ENCODE results near the gene TTC24. TPM values are rescaled to one million over a fixed set of nuclear protein-coding genes. Genes with fewer than 3 reads are reported as not detected.

The TTC24 gene
- total and polyA plus RNA-seq, 9 donors: 0.12 to 0.15 TPM; not detected in 7

DNA sequence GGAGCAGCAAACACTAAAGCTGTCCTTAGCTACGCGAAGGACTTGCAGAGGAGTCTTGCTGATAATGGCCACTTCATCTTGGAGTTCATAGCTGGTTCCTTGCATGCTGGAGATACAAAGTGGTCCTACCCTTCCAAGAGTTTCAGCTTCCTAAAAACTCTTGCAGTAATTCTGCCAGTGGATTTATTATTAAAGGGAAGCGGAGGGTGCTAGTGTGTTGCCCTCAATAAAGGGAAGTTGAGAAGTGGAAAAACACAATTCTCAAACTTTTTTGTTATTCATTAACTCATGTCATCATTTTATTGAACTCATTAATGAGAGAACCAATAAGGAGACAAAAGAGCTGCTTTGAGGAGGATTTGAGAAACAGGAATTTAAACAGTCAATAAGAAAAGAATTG lies 33.1 kb downstream of the TTC24 start:
- intact Hi-C loops (cut with DNase I): loop anchor here in 1 of 4 donors (10.0 kb wide), 1 partner anchor 258 kb away; no protein-coding TSS in a partner anchor
- no peak overlapping the region for H3K4me3 ChIP-seq
- no peaks in the 10 kb centered on the region for H3K4me1 ChIP-seq (ENCODE audit: insufficient read depth)
- WGBS, 3 donors: 45 to 50% (median 50%) methylated on average over 3 of the region's 3 CpGs
- no peak for DNase-seq
- H3K9me3 ChIP-seq: no peaks in the 10 kb centered on the region
- TF ChIP-seq, protein P1, sequence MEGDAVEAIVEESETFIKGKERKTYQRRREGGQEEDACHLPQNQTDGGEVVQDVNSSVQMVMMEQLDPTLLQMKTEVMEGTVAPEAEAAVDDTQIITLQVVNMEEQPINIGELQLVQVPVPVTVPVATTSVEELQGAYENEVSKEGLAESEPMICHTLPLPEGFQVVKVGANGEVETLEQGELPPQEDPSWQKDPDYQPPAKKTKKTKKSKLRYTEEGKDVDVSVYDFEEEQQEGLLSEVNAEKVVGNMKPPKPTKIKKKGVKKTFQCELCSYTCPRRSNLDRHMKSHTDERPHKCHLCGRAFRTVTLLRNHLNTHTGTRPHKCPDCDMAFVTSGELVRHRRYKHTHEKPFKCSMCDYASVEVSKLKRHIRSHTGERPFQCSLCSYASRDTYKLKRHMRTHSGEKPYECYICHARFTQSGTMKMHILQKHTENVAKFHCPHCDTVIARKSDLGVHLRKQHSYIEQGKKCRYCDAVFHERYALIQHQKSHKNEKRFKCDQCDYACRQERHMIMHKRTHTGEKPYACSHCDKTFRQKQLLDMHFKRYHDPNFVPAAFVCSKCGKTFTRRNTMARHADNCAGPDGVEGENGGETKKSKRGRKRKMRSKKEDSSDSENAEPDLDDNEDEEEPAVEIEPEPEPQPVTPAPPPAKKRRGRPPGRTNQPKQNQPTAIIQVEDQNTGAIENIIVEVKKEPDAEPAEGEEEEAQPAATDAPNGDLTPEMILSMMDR (IDR thresholded peaks at IDR 0.05): no peak
- TF ChIP-seq EP300 (IDR thresholded peaks at IDR 0.05) (no peak), POLR2A (IDR thresholded peaks at IDR 0.05) (no peak)
- no peaks in the 10 kb centered on the region for H3K36me3 ChIP-seq
- no peaks in the 10 kb centered on the region for H3K27me3 ChIP-seq
- no peak overlapping the region for H3K27ac ChIP-seq

DNA sequence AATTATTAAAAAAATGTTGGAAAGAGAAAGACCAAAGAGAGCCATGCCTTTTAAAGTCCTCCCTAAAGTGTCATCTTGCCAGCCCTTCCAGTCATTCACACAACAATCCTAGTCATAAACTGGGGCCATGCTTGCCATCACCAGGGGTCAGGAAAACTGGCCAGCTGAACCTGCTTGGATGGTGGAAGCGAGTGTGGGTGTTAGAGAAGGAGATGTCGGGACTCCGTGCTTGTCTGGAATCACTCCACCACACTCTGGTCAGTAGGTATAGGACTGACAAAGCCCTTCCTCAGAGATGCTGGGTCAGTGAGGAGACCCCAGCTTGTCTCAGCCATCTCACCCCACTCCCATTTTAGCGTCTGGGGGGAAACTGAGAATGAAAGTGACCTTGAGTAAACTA lies 36.4 kb downstream of the TTC24 start:
- intact Hi-C loops (cut with DNase I): loop anchor here in 1 of 4 donors (10.0 kb wide), 1 partner anchor 261 kb away; no protein-coding TSS in a partner anchor
- Histone ChIP-seq H3K9me3 (no peaks in the 10 kb centered on the region), H3K36me3 (no peaks in the 10 kb centered on the region), H3K27ac (no peak overlapping the region), H3K27me3 (no peaks in the 10 kb centered on the region), H3K4me3 (no peak overlapping the region), H3K4me1 (ENCODE audit: insufficient read depth) (no peaks in the 10 kb centered on the region)
- WGBS, 3 donors: 8 to 13% (median 8%) methylated on average over 4 of the region's 4 CpGs
- TF ChIP-seq, protein P1 (IDR thresholded peaks at IDR 0.05): no peak
- TF ChIP-seq POLR2A (IDR thresholded peaks at IDR 0.05): no peak
- no peak for TF ChIP-seq EP300 (IDR thresholded peaks at IDR 0.05)
- no peak for DNase-seq

DNA sequence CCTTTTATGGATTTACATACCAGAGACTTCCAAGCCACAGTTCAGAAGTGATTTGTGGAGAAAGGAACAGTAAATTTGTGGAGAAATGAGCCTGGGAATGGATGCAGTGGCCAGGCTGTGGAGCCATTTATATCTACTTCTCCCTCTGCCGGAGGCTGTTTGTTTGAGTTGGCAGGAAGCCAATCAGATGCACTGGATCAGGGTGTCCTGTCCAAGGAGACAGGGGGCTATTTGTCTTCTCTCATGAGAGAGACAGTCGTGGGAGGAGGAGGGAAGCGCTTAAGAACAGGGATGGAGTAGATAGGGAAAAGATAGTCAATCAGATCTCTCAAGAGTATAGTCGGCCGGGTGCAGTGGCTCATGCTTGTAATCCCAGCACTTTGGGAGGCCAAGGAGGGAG lies 36.9 kb downstream of the TTC24 start:
- Histone ChIP-seq H3K36me3 (no peaks in the 10 kb centered on the region), H3K9me3 (no peaks in the 10 kb centered on the region), H3K4me1 (ENCODE audit: insufficient read depth) (no peaks in the 10 kb centered on the region), H3K27me3 (no peaks in the 10 kb centered on the region), H3K4me3 (no peak overlapping the region), H3K27ac (no peak overlapping the region)
- WGBS, 3 donors: 1 to 4% (median 2%) methylated on average over 5 of the region's 5 CpGs
- TF ChIP-seq POLR2A (IDR thresholded peaks at IDR 0.05) (no peak), EP300 (IDR thresholded peaks at IDR 0.05) (no peak)
- TF ChIP-seq, protein P1 (IDR thresholded peaks at IDR 0.05): no peak
- no peak for DNase-seq
- intact Hi-C loops (cut with DNase I): loop anchor here in 1 of 4 donors (10.0 kb wide), 1 partner anchor 262 kb away; no protein-coding TSS in a partner anchor

GRCh38 chr1:156618853-156619581 lies 39.5 kb downstream of the TTC24 start, which contains the start of gene HAPLN2:
HAPLN2 (plus strand) TSS chr1:156619415; CDS start chr1:156623491, 4,076 bp downstream.
- no peaks in the 10 kb centered on the region for H3K27me3 ChIP-seq
- intact Hi-C loops (cut with DNase I): loop anchor here in 1 of 4 donors (10.0 kb wide), 1 partner anchor 264 kb away; no protein-coding TSS in a partner anchor

More at GRCh38 chr1:156618853-156619581, 39.5 kb downstream of the TTC24 start, which contains the start of gene HAPLN2:
- peaks cover 4% of the 10 kb centered on the region for H3K4me1 ChIP-seq (ENCODE audit: insufficient read depth)
- DNase-seq: no peak
- no peaks in the 10 kb centered on the region for H3K36me3 ChIP-seq
- WGBS, 3 donors: 10 to 12% (median 11%) methylated on average over 7 of the region's 7 CpGs
- H3K27ac ChIP-seq: no peak within 1 kb of the TSS
- H3K9me3 ChIP-seq: no peaks in the 10 kb centered on the region
- H3K4me3 ChIP-seq: no peak within 1 kb of the TSS
- TF ChIP-seq POLR2A (IDR thresholded peaks at IDR 0.05) (no peak), EP300 (IDR thresholded peaks at IDR 0.05) (no peak)
- TF ChIP-seq, protein P1 (IDR thresholded peaks at IDR 0.05): no peak
